Measurements from ENCODE around the gene SLC38A6. TPM values are rescaled to one million over a fixed set of nuclear protein-coding genes. Genes with fewer than 3 reads are reported as not detected.
"Not testable (repeated sequence)": the region's sequence is repeated elsewhere in the genome, so short reads cannot be mapped to it uniquely, and the experiment has no call there.

SLC38A6 gene
- total RNA-seq, 1 experiment from 2014 or later: 9.3 TPM

DNA sequence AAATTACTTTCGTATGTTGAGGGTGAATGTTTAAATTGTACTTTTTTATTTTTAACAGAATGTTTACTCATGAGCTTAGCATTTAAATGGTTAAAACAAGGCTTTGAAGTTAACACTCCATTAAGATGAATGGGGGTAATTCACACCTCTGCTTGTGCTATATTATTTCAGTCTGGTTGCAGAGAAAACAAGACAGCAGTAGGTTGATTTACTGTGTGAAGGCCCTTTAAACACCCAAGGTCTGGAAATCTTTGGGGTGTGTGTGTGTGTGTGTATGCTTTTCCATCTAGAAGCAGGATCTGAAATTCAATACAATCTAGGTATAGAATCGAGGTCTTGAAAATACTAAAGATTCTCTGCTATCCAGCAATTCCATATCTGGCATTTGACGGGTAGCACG lies 83.8 kb downstream of the SLC38A6 start:
- intact Hi-C loops (cut with micrococcal nuclease; ENCODE audit: unreplicated experiment): no loop called here
- ChIA-PET POLR2A (no interaction called here), CTCF (no interaction called here)
- no peak overlapping the region for H3K27ac ChIP-seq (ENCODE audit: low read length)
- ATAC-seq: no peak
- no peaks in the 10 kb centered on the region for H3K36me3 ChIP-seq (ENCODE audit: control insufficient read depth, insufficient read depth, low read length)
- H3K9me3 ChIP-seq (ENCODE audit: control insufficient read depth, insufficient read depth, low read depth, low read length): no peaks in the 10 kb centered on the region
- in situ Hi-C loops (cut with HindIII; ENCODE audit: low pct_unique_long_range_greater_than_20kb, low sequenced_read_pairs): no loop called here
- BruUV-seq (replicated peaks): no TSS peak
- H3K4me1 ChIP-seq (ENCODE audit: control insufficient read depth, insufficient read depth, low read length): no peaks in the 10 kb centered on the region
- no peaks in the 10 kb centered on the region for H3K27me3 ChIP-seq (ENCODE audit: control insufficient read depth, insufficient read depth, low read length)
- no peak overlapping the region for H3K4me3 ChIP-seq (ENCODE audit: low read depth in 2 of 2, low read length in 2 of 2)
- TF ChIP-seq, protein P1, sequence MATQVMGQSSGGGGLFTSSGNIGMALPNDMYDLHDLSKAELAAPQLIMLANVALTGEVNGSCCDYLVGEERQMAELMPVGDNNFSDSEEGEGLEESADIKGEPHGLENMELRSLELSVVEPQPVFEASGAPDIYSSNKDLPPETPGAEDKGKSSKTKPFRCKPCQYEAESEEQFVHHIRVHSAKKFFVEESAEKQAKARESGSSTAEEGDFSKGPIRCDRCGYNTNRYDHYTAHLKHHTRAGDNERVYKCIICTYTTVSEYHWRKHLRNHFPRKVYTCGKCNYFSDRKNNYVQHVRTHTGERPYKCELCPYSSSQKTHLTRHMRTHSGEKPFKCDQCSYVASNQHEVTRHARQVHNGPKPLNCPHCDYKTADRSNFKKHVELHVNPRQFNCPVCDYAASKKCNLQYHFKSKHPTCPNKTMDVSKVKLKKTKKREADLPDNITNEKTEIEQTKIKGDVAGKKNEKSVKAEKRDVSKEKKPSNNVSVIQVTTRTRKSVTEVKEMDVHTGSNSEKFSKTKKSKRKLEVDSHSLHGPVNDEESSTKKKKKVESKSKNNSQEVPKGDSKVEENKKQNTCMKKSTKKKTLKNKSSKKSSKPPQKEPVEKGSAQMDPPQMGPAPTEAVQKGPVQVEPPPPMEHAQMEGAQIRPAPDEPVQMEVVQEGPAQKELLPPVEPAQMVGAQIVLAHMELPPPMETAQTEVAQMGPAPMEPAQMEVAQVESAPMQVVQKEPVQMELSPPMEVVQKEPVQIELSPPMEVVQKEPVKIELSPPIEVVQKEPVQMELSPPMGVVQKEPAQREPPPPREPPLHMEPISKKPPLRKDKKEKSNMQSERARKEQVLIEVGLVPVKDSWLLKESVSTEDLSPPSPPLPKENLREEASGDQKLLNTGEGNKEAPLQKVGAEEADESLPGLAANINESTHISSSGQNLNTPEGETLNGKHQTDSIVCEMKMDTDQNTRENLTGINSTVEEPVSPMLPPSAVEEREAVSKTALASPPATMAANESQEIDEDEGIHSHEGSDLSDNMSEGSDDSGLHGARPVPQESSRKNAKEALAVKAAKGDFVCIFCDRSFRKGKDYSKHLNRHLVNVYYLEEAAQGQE (IDR thresholded peaks at IDR 0.05; ENCODE audit: insufficient read depth in 1 of 2, low read depth in 2 of 2, low read length in 1 of 2): no peak
- TF ChIP-seq, protein P2, sequence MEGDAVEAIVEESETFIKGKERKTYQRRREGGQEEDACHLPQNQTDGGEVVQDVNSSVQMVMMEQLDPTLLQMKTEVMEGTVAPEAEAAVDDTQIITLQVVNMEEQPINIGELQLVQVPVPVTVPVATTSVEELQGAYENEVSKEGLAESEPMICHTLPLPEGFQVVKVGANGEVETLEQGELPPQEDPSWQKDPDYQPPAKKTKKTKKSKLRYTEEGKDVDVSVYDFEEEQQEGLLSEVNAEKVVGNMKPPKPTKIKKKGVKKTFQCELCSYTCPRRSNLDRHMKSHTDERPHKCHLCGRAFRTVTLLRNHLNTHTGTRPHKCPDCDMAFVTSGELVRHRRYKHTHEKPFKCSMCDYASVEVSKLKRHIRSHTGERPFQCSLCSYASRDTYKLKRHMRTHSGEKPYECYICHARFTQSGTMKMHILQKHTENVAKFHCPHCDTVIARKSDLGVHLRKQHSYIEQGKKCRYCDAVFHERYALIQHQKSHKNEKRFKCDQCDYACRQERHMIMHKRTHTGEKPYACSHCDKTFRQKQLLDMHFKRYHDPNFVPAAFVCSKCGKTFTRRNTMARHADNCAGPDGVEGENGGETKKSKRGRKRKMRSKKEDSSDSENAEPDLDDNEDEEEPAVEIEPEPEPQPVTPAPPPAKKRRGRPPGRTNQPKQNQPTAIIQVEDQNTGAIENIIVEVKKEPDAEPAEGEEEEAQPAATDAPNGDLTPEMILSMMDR (IDR thresholded peaks at IDR 0.05): no peak
- TF ChIP-seq TCF7L2 (IDR thresholded peaks at IDR 0.05; ENCODE audit: low read depth, low read length) (no peak), SIN3A (IDR thresholded peaks at IDR 0.05; ENCODE audit: borderline replicate concordance, insufficient read depth, low read depth, low read length) (no peak), POLR2AphosphoS5 (IDR thresholded peaks at IDR 0.05; ENCODE audit: low read depth, low read length) (no peak)
- DNase-seq (ENCODE audit: low read depth, low spot score): no peak

DNA sequence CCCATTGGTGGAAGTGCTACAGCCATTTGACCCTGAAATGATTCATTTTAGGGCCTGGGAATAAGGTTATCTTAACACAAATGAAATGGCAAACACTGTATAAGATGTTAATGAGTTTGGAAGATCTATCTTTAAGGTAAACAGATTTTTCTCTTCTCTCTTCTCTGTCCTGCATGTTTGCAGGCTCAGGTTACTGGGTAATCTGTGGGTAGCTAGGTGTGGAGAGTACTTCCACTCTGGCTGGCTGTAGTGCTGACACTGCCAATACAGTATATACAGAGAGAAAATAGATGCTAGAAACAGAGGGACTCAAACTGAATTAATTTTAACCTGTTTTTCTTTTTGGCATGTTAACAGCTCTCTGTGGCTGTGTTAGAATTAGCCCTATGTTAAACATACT lies 84.6 kb downstream of the SLC38A6 start:
- no TSS peak for BruUV-seq (replicated peaks)
- H3K27me3 ChIP-seq (ENCODE audit: control insufficient read depth, insufficient read depth, low read length): no peaks in the 10 kb centered on the region
- ChIA-PET POLR2A (interaction anchor here (0.6 kb wide), 1 partner anchor 14 kb away, joined by 13 read pairs; no protein-coding TSS in a partner anchor), CTCF (no interaction called here)
- in situ Hi-C loops (cut with HindIII; ENCODE audit: low pct_unique_long_range_greater_than_20kb, low sequenced_read_pairs) (no loop called here), intact Hi-C loops (cut with micrococcal nuclease; ENCODE audit: unreplicated experiment) (no loop called here)
- TF ChIP-seq, protein P1 (IDR thresholded peaks at IDR 0.05; ENCODE audit: insufficient read depth in 1 of 2, low read depth in 2 of 2, low read length in 1 of 2): no peak
- TF ChIP-seq TCF7L2 (IDR thresholded peaks at IDR 0.05; ENCODE audit: low read depth, low read length) (no peak), POLR2AphosphoS5 (IDR thresholded peaks at IDR 0.05; ENCODE audit: low read depth, low read length) (no peak), SIN3A (IDR thresholded peaks at IDR 0.05; ENCODE audit: borderline replicate concordance, insufficient read depth, low read depth, low read length) (no peak)
- TF ChIP-seq, protein P2 (IDR thresholded peaks at IDR 0.05): no peak
- H3K9me3 ChIP-seq (ENCODE audit: control insufficient read depth, insufficient read depth, low read depth, low read length): no peaks in the 10 kb centered on the region
- no peak overlapping the region for H3K27ac ChIP-seq (ENCODE audit: low read length)
- ATAC-seq: no peak
- H3K36me3 ChIP-seq (ENCODE audit: control insufficient read depth, insufficient read depth, low read length): no peaks in the 10 kb centered on the region
- no peaks in the 10 kb centered on the region for H3K4me1 ChIP-seq (ENCODE audit: control insufficient read depth, insufficient read depth, low read length)
- no peak overlapping the region for H3K4me3 ChIP-seq (ENCODE audit: low read depth in 2 of 2, low read length in 2 of 2)
- DNase-seq (ENCODE audit: low read depth, low spot score): no peak

DNA sequence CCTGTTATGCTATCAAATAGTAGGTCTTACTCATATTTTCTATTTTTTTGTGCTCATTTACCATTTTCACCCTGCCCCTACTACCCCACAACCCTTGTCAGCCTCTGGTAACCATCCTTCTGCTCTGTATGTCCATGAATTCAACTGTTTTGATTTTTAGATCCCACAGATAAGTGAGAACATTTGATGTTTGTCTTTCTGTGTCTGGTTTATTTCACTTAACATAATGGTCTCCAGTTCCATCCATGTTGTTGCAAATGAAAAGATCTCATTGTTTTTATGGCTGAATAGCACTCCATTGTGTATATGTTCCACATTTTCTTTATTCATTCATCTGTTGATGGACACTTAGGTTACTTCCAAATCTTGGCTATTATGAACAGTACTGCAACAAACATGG lies 91.4 kb downstream of the SLC38A6 start:
- H3K36me3 ChIP-seq (ENCODE audit: control insufficient read depth, insufficient read depth, low read length); BruUV-seq (replicated peaks); H3K27me3 ChIP-seq (ENCODE audit: control insufficient read depth, insufficient read depth, low read length); H3K4me3 ChIP-seq (ENCODE audit: low read depth in 2 of 2, low read length in 2 of 2); POLR2A ChIA-PET; H3K9me3 ChIP-seq (ENCODE audit: control insufficient read depth, insufficient read depth, low read depth, low read length); CTCF ChIA-PET; ATAC-seq; H3K27ac ChIP-seq (ENCODE audit: low read length); DNase-seq (ENCODE audit: low read depth, low spot score); H3K4me1 ChIP-seq (ENCODE audit: control insufficient read depth, insufficient read depth, low read length); intact Hi-C loops (cut with micrococcal nuclease; ENCODE audit: unreplicated experiment); in situ Hi-C loops (cut with HindIII; ENCODE audit: low pct_unique_long_range_greater_than_20kb, low sequenced_read_pairs): not testable (repeated sequence)

Data from Panc1 (cell line).